ENCODE measurements around the gene CHD5.

GRCh38 chr1:6150006-6150938 is 29.8 kb downstream of the CHD5 start:
- TF ChIP-seq CTCF (IDR thresholded peaks at IDR 0.05) (no peak), EP300 (IDR thresholded peaks at IDR 0.05) (no peak), POLR2A (IDR thresholded peaks at IDR 0.05; ENCODE audit: low read length) (no peak), HMGXB4 (CRISPR knock-in tag; IDR thresholded peaks at IDR 0.05; ENCODE audit: borderline replicate concordance) (no peak), JUN (IDR thresholded peaks at IDR 0.05) (no peak), ESRRA (IDR thresholded peaks at IDR 0.05; ENCODE audit: borderline replicate concordance, low read length) (no peak), CBX8 (IDR thresholded peaks at IDR 0.05) (no peak), CHD2 (IDR thresholded peaks at IDR 0.05; ENCODE audit: low read length, partially characterized antibody) (no peak), RAD21 (conservative IDR thresholded peaks at IDR 0.05 in 1 of 2, IDR thresholded peaks at IDR 0.05 in 1 of 2) (no peak), KDM1A (IDR thresholded peaks at IDR 0.05; ENCODE audit: low read depth) (no peak)
